AG20443 (cell line): ENCODE results near the gene STK11.

Experiments used
- DNase-seq: peaks from one replicate; pipeline ENCODE4 v3.0.0; 2012; ENCODE audit warnings: low spot score, mixed read lengths

Gene STK11

DNA sequence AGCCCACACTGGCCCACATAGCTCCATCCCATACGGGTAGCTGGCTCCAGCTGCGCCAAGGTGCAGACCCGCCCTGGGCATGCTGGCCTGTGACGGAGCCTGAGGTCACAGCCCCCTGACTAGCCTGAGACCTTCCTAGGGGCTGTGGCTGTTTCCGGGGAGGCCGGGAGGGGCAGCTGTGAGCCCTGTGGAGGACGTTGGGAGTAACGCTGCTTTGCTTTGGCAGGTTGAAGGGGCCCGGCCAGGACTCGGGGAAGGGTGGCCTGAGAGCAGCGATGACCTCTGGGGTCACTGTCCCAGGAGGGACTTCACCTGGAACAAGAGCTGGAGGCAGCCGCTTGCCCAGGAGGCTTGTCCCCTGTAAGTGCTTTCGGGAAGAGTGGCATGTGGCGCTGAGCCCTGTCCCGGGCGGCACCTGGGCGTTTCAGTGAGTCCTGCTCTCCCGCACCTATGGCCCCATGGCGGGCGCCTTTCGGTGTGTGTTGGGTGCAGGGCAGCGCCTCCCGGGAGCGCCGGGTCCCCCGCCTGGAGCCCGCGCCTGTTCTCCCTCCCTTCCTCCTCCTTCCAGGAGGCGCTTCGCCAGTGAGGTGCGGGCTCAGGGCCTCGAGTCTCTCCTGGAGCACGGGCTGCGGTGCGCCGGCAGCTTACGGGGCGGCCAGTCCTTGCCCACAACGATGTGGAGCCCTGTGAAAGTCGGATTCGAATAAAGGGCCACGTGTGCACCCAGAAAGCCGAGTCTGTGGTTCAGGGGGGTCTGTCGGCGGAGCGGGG is 68.7 kb downstream of the STK11 start:
- no peak for DNase-seq

DNA sequence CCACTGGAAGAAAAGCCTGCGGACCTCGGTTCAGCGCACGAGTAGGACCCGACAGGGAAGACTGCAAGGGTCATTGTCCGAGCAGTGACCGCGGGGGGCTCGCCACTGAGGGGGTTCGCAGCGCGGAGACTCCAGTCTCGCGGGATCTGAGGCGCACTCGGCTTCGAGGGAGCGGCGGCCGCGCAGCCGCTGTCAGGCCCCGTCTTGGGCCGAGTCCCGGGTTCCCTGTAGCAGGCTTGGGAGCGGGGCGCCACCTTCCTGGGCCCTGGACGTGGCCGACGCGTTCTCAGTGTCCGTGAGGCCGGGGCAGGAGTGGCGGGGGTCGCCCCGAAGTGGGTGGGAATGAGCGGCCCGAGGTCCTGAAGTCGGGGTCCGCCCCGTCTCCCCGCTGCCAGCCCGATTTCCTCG is 69.3 kb downstream of the STK11 start:
- DNase-seq, result no peak

DNA sequence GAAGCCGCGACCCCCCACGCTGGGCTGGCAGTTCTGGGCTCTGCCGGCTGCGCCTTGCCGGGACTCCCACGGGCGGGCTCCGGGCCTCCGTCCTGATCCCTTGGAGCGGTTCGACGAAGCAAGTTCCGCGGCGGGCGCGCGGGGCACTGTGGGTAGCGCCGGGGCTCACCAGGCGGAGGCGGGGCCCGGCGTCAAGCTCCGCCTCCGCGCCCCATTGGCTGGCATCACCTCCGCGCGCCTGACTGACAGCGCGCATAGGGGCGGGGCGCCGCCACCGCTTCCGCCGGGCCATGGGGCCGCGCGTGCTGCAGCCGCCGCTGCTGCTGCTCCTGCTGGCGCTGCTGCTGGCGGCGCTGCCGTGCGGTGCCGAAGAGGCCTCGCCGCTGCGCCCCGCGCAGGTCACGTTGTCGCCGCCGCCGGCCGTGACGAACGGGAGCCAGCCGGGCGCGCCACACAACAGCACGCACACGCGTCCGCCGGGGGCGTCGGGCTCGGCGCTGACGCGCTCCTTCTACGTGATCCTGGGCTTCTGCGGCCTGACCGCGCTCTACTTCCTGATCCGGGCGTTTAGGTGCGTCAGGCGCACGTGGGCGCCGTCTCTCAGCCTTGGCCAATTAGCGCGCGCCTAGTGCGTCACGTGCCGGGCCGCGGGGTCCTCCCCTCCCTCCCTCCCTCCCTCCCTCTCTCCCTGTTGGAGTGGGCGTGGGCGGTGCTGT is 69.8 kb downstream of the STK11 start, which contains the start of gene FAM174C:
Gene FAM174C (plus strand): TSS at position 271 of the 716 bp plus-strand sequence. CDS start 20 bp downstream, at position 291.
- DNase-seq, result peak; percentile 95

DNA sequence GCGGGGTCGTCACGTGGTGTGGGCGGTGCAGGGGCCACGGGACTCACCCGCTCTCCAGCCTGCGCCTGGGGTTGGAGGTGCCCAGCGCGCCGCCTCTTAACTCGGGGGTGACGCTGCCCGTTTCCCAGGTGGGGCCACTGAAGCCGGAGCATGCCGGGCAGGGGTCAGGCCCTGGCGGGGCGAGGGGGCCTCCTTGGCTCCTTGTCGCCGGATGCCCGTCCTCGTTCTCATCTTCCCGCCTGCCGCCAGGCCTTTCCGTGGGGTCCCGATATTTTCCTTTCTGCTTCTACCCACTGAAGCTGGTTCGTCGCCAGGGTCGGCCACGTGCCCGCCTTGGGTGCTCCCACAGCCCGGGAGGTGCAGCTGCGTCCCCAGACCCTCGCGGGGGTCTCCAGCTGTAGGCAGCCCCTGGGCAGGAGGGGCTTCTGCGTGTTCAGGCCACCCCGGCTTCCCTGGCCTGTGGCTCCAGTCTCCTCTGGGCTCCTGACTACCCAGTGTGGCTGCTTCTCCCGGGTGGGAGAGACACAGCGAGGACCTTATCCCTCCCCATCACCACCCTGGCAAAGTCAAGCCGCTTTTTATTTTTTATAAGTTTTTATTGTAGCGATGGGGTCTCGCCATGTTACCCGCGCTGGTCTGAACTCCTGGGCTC is 70.5 kb downstream of the STK11 start:
- DNase-seq, result no peak

DNA sequence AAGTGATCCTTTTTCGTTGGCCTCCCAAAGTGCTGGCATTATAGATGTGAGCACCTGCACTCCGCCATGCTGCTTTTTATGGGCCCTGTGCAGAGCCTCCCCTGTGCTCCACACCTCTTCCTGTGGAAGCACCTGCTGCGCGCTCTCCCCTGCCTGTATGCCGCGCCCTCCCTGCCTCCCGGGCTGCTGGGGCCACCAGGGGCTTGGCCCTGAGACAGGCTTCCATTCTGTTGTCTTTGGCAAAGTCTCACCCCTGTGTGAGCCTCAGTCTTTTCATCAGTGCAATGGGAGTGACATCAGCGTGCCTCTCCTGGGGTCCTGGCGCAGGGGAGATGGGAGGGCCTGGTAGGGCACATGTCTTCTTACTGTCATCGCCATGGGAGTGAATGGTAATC is 71.0 kb downstream of the STK11 start:
- no peak for DNase-seq

DNA sequence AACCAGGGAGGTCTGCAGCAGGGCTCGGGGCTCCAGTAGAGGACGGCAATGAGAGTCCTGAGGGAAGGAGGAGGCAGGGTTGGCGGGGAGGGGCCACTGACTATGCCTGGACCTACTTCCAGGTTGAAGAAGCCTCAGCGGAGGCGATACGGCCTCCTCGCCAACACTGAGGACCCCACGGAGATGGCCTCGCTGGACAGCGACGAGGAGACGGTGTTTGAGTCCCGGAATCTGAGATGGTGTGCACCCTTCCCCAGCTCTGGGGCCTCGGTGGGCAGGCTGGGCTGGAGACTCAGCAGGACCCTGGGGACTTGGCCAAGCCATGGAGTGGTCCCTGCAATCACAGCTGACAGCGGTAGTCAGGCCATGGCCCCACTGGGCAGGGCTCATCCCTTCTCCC is 71.5 kb downstream of the STK11 start:
- no peak for DNase-seq
